Kidney tubule cell (primary cell): Measurements from ENCODE around the gene FAM81A.
A peak's percentile ranks its signal among the peaks of the same experiment; 100 is the strongest.
"Not testable (repeated sequence)": the region's sequence is repeated elsewhere in the genome, so short reads cannot be mapped to it uniquely, and the experiment has no call there.

ENCODE experiments used
- DNase-seq: peaks from one replicate; pipeline ENCODE4 v3.0.0-alpha.2; 2018; ENCODE audit warnings: low spot score

FAM81A gene

DNA sequence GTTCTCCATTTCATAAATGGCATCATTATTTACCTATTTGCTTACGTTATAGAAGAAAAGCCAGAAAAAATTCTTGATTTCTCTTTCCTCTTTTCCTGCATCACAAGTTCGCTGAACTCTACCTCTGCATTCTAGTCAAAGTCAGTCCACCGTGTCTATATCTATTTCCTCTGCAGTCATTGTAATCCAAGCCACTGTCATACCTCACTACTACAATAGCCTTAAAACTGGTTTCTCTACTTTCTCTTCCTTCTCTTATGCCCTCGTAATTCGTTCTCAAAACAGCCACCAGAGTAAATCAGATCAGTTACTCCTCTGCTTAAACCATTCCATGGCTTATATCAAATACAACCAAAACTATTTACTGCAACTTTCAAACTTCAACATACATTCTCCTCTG lies 13.4 kb upstream of the FAM81A start:
- no peak for DNase-seq

- DNase-seq, result not testable (repeated sequence)
Observed at GRCh38 chr15:59428898-59429297, 9.1 kb upstream of the FAM81A start.

DNA sequence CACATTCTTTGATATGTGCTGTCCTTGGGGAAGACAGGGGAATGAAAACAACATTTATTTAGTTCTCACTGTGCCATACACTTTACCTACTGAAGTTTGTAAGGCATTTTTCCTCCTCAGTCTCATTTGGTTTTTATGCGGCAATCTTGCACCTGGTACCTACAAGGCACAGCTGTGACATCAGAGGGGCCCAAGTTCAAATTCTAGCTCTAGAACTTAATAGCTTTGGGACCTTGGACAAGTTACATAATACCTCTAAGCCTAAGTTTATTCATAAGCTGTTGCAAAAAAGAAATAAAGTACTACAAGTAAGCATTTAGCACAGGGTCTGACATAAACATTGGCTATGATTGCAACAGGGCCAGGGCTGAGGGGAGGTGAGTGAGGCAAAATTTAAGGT lies 5.6 kb upstream of the FAM81A start:
- no peak for DNase-seq

- DNase-seq, result no peak
Observed at GRCh38 chr15:59434481-59434880, 3.5 kb upstream of the FAM81A start.

- peak; percentile 23 for DNase-seq
Observed at GRCh38 chr15:59436774-59437141, 1.2 kb upstream of the FAM81A start.

DNA sequence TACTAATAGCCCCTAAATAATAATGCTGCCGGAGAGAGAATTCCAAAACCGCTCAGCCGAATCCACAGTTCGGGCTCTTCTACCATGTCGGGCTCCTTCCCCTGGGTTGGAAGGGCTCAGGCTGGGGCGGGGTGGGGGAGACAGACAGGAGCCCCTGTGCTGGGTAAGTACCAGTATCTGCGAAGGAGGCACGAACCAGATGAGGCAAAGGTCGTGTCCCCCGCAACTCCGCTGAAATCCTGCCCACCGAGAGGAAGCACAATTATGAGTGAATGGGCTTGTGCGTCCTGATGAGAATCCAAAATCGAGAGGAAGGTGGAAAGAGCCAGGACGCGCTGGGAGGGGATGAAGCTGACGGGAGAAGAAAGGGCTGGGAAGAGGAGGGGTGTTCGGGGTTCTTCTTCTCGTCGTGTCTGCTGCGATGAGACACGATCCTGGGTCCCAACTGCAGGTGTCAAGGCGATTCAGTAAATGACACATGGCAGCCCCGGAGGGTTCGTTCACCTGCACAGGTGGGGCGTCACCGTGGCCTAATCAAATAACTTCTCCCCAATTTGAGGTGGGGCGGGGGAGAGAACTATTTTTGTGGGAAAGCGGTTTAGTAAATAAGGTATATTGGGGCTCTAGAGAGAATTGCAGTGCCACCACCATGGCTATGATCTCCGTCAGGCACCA lies 707 bp upstream of the FAM81A start:
- DNase-seq, result no peak

DNA sequence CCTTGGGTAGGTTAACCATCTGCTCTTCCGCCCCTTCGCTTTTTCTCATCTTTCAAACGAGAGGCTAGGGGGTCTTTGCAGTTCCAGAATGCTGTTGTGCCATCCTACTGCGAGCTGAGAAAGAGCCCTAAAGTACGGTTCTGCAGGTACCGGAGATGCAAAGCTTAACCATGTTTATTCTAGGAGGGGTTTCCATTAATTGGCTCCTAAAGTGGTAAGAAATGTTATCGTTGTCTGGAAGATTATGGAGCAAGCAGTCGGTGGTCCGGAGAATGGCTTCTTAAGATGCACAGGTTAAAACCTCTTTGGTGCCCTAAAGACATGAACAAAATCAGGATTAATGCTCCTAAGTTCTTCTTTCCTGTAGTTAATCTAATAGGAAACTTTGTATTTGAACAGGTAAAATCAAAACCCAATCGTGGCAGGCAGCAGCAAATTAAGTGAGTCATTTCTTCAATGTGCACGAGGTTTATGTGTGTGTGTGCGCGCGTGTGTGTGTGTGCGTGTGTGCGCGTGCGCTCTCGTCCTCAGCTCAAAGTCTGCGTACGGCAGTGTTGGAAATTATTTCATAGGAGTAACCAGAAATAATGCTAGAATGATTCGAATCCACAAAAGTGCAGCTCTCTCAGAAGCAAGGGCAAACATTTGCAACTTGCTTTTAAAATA lies 772 bp downstream of the FAM81A start:
- DNase-seq, result peak; percentile 28

DNA sequence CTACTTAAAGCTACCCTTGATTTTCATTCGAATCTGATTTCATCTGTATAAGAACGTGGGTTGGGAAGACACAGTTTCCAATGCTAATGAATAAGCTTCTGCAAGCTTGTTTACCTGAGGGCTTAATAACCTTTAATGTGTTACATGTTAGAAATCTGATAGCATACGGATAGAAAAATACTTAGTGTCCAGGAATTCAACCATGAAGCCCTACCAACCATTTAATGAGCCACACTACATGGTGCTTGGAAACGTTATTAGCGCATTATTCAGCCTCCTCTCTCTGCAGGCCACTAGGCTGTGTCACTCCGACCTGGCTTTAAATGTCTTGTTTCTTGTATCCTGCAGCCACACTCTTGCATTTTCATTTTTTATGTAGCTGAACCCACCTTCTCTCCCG lies 1.6 kb downstream of the FAM81A start:
- DNase-seq, result peak; percentile 3

- DNase-seq, result peak; percentile 75
Observed at GRCh38 chr15:59443341-59444072, 5.5 kb downstream of the FAM81A start.

- no peak for DNase-seq
Observed at GRCh38 chr15:59444081-59444835, 6.3 kb downstream of the FAM81A start.

- DNase-seq, result no peak
Observed at GRCh38 chr15:59444980-59445545, 7.1 kb downstream of the FAM81A start.

GRCh38 chr15:59446232-59446957 lies 8.4 kb downstream of the FAM81A start:
- no peak for DNase-seq

DNA sequence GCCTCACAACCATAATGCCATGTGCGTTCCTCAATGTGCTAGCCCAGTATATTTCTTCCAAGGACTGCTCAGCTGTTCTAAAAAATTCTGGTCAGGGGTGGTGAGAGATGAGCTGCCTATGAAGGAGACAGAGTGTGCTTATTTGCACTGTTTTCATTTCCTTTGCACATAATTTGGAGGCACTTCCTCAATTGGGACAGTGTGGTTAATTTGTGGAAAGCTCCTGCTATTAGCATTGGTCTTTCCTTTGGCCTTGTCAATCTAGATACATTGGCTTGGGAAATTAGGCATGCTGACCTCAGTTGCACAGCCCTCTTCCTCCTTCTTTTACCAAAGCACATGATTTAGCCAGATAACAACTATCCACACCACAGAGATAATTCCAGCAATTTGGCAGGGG lies 9.4 kb downstream of the FAM81A start:
- no peak for DNase-seq

- DNase-seq, result no peak
Observed at GRCh38 chr15:59448871-59449270, 10.9 kb downstream of the FAM81A start.

DNA sequence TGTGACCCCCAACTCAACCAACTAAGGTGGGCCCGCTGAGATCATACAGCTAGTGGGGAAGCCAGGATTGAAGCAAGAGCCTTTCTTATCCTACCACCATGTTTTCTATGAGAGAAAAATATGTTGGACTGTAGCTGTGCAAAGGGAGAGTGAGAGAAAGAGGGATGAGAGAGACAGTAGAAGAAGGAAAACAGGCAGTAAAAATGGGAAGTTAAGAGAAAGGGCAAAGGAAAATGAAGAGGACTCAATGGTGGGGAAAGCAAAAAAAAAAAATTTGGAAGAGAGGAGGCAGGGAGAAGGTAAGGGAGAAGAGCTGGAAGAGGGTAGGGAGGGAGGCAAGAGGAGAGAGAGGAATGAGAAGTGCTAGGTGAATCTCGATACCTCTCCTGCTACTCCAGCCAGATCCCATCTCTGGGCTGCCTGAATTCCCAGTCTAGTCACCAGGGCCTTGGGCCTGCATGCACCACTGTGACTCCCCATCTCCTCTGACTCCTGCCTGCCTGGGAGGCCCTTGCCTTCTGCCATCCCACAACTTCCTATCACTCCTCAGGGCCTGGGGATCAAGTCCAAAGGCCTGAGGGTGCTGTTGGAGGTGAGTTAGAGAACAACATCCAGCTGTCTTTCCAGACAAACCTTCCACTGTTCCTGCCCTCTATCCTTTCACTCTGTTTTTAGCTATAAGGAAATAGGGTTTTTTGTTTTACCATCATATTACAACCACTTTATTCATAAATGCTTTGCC lies 15.7 kb downstream of the FAM81A start:
- no peak for DNase-seq

DNA sequence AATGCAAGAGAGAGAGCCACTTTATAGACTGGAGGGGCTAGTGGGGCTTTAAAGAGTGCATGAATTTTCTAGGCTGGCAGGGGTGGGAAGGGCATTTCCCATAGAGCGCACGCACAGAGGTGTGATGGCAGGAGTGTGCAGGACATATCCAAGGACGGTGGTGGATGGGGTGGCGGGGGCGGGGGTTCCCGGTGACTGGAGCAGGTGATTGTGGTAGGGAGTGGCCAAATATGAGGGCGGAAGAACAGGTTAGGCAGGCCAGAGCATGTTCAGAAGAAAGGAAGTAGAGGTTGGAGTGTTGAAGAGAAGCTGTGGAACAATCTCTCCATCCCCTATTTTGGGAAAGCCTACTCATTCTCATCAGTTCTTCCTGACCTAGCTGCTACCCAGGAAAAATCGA lies 18.1 kb downstream of the FAM81A start:
- peak; percentile 39 for DNase-seq

DNA sequence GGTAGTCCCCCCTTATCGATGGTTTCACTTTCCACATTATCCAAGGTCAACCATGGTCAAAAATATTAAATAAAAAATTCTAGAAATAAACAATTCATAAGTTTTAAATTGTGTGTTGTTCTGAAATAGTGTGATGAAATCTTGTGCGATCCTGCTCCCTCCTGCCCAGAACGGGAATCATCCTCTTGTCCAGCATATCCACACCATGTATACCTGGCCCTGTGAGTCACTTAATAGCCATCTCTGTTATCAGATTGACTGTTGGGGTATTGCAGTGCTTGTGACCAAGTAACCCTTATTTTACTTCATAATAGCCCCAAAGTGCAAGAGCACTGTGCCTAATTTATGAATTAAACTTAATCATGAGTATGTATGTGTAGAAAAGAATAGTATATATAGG lies 19.1 kb downstream of the FAM81A start:
- no peak for DNase-seq

- no peak for DNase-seq
Observed at GRCh38 chr15:59461521-59461920, 23.5 kb downstream of the FAM81A start.

DNA sequence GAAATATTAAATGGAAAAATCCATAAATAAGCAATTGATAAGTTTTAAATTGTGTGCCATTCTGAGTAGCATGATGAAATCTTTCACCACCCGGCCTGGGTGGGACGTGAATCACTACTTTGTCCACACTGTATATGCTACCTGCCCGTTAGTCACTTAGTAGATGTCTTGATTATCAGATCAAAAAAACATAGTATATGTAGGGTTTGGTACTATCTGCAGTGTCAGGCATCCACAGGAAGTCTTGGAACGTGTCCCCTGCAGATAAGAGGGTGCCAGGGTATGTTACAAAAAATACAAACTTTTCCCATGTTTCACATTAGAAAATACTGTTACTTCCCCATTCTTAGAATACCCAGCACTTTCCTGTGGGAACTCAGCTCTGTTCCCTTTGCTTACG lies 35.2 kb downstream of the FAM81A start:
- no peak for DNase-seq

DNA sequence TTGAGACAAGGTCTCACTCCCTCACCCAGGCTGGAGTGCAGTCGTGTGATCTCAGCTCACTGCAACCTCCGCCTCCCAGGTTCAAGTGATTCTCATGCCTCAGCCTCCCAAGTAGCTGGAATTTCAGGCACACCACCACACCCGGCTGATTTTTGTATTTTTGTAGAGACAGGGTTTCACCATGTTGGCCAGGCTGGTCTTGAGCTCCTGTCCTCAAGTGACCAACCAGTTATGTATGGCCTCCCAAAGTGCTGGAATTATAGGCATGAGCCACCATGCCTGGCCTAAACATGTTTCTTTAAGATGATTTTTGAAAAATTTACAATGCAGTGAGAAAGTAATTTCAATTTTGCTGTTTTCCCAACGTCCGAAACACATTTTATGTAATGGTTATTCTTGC lies 37.2 kb downstream of the FAM81A start:
- not testable (repeated sequence) for DNase-seq

GRCh38 chr15:59484399-59484798 lies 46.4 kb downstream of the FAM81A start:
- no peak for DNase-seq
